GM21825 (cell line): ENCODE measurements around the gene PSMF1.

Experiments used
- ATAC-seq: cut with Tn5 transposase; IDR thresholded peaks from one replicate; pipeline ENCODE4 v1.9.1; 2021; ENCODE audit warnings: mild to moderate bottlenecking, moderate library complexity; ENCODE audit not compliant: unreplicated experiment

PSMF1 gene

GRCh38 chr20:1118336-1119127 lies at the start of gene PSMF1:
TSS of gene PSMF1 (plus strand) at chr20:1118602. CDS start at chr20:1118774, 172 bp downstream.
- ATAC-seq = peak; percentile 97

GRCh38 chr20:1072258-1072657 lies 46.1 kb upstream of the PSMF1 start:
- no peak for ATAC-seq

GRCh38 chr20:1075616-1076015 lies 42.8 kb upstream of the PSMF1 start:
- no peak for ATAC-seq

GRCh38 chr20:1081891-1082290 lies 36.5 kb upstream of the PSMF1 start:
- no peak for ATAC-seq

GRCh38 chr20:1083431-1084080 lies 34.8 kb upstream of the PSMF1 start:
- ATAC-seq = no peak

- no peak for ATAC-seq
These were observed 32.7 kb upstream of the PSMF1 start for GRCh38 chr20:1085492-1086276.

- no peak for ATAC-seq
These were observed 31.9 kb upstream of the PSMF1 start for GRCh38 chr20:1086277-1087213.

- no peak for ATAC-seq
These were observed 31.0 kb upstream of the PSMF1 start for GRCh38 chr20:1087311-1087905.

- no peak for ATAC-seq
These were observed 23.7 kb upstream of the PSMF1 start for GRCh38 chr20:1094751-1095150.

GRCh38 chr20:1101533-1101932 lies 16.9 kb upstream of the PSMF1 start:
- ATAC-seq = no peak

- no peak for ATAC-seq
These were observed 16.4 kb upstream of the PSMF1 start for GRCh38 chr20:1102016-1102415.

- ATAC-seq = no peak
These were observed 14.7 kb upstream of the PSMF1 start for GRCh38 chr20:1103751-1104150.

- no peak for ATAC-seq
These were observed 12.7 kb upstream of the PSMF1 start for GRCh38 chr20:1105599-1106194.

GRCh38 chr20:1107176-1107575 lies 11.2 kb upstream of the PSMF1 start:
- ATAC-seq = no peak

GRCh38 chr20:1108437-1108920 lies 9.9 kb upstream of the PSMF1 start:
- ATAC-seq = no peak

GRCh38 chr20:1112908-1113307 lies 5.5 kb upstream of the PSMF1 start:
- no peak for ATAC-seq

- no peak for ATAC-seq
These were observed 432 bp upstream of the PSMF1 start for GRCh38 chr20:1118004-1118335.

GRCh38 chr20:1119128-1119505 lies 715 bp downstream of the PSMF1 start:
- ATAC-seq = no peak

GRCh38 chr20:1119524-1119923 lies 1.1 kb downstream of the PSMF1 start:
- no peak for ATAC-seq

GRCh38 chr20:1121429-1121828 lies 3.0 kb downstream of the PSMF1 start:
- ATAC-seq = no peak
